IMR-90 (cell line): ENCODE measurements around the gene LCAT. TPM values are rescaled to one million over a fixed set of nuclear protein-coding genes. Genes with fewer than 3 reads are reported as not detected.

ENCODE experiments used
- ATAC-seq: fragments of 200-7000 bp; cut with Tn5 transposase; 2 replicates; pipeline ENCODE4 v1.9.1; 2020; ENCODE audit warnings: low read depth, mild to moderate bottlenecking, moderate library complexity
- BruUV-seq: library from RNA; stranded (reverse); fragments of 400-500 nt; replicated peaks from 2 replicates; lab custom pipeline; 2021; lab: Mats Ljungman, UMichigan
- CTCF ChIA-PET: fragments of 300-600 bp; formaldehyde crosslinking; extraction: SDS; loops from one replicate; lab custom pipeline; 2021; ENCODE audit warnings: antibody characterized with exemption; lab: Yijun Ruan, JAX
- POLR2A ChIA-PET: fragments of 300-600 bp; sonication (Branson Sonifier 250); formaldehyde crosslinking; loops from one replicate; lab custom pipeline; 2022; ENCODE audit warnings: antibody characterized with exemption; ENCODE audit not compliant: unreplicated experiment; lab: Charles Lee
- DNase-seq: peaks from one replicate; pipeline ENCODE4 v3.0.0; 2013
- H2AFZ ChIP-seq: replicated peaks from 2 replicates; pipeline ENCODE3; 2013; ENCODE audit warnings: low read length, mild to moderate bottlenecking; ENCODE audit not compliant: poor library complexity
- H2AK5ac ChIP-seq: 2 replicates; pipeline ENCODE4 v1.6.1; 2013; ENCODE audit warnings: low read depth, low read length, inconsistent platforms
- H2AK9ac ChIP-seq: replicated peaks from 2 replicates; pipeline ENCODE3; 2013; ENCODE audit warnings: mild to moderate bottlenecking, low read depth, low read length, moderate library complexity; ENCODE audit not compliant: poor library complexity
- H2BK120ac ChIP-seq: 2 replicates; pipeline ENCODE4 v1.6.1; 2013; ENCODE audit warnings: low read depth, low read length, inconsistent platforms
- H2BK15ac ChIP-seq: 3 replicates; pipeline ENCODE4 v1.6.1; 2013; ENCODE audit warnings: low read depth, low read length, inconsistent platforms
- H2BK20ac ChIP-seq: 2 replicates; pipeline ENCODE4 v1.6.1; 2013; ENCODE audit warnings: low read depth, mild to moderate bottlenecking, inconsistent platforms, low read length, moderate library complexity
- H2BK5ac ChIP-seq: 2 replicates; pipeline ENCODE4 v1.6.1; 2013; ENCODE audit warnings: mild to moderate bottlenecking, low read depth, low read length, inconsistent platforms; ENCODE audit not compliant: poor library complexity, severe bottlenecking
- H3K14ac ChIP-seq: replicated peaks from 2 replicates; pipeline ENCODE4 v1.6.1; 2013; ENCODE audit warnings: low read depth, low read length, inconsistent platforms
- H3K18ac ChIP-seq: 2 replicates; pipeline ENCODE4 v1.6.1; 2013; ENCODE audit warnings: low read depth, low read length, control low read depth
- H3K23ac ChIP-seq: 2 replicates; pipeline ENCODE4 v1.6.1; 2013; ENCODE audit warnings: low read depth, low read length, inconsistent platforms
- H3K27ac ChIP-seq: 2 replicates; pipeline ENCODE4 v1.5.1; 2013; ENCODE audit warnings: mild to moderate bottlenecking, control low read depth, low read length; ENCODE audit not compliant: insufficient read depth
- H3K27me3 ChIP-seq: 2 replicates; pipeline ENCODE4 v1.6.1; 2013; ENCODE audit warnings: low read length; ENCODE audit not compliant: control insufficient read depth, insufficient read depth
- H3K36me3 ChIP-seq: 2 replicates; pipeline ENCODE4 v1.6.1; 2013; ENCODE audit warnings: low read length, mixed read lengths; ENCODE audit not compliant: control insufficient read depth, insufficient read depth
- H3K4ac ChIP-seq: 2 replicates; pipeline ENCODE4 v1.6.1; 2013; ENCODE audit warnings: low read depth, low read length, inconsistent platforms
- H3K4me1 ChIP-seq: 2 replicates; pipeline ENCODE4 v1.6.1; 2013; ENCODE audit warnings: low read length, mixed read lengths; ENCODE audit not compliant: control insufficient read depth, insufficient read depth
- H3K4me2 ChIP-seq: 2 replicates; pipeline ENCODE4 v1.6.1; 2013; ENCODE audit warnings: low read depth, mild to moderate bottlenecking, control low read depth, low read length, moderate library complexity
- H3K4me3 ChIP-seq: 2 replicates; pipeline ENCODE4 v1.5.1; 2013; ENCODE audit warnings: low read depth, mild to moderate bottlenecking, control low read depth, low read length, moderate library complexity; ENCODE audit not compliant: insufficient read depth
- H3K56ac ChIP-seq: 2 replicates; pipeline ENCODE4 v1.6.1; 2013; ENCODE audit warnings: low read length, inconsistent platforms; ENCODE audit not compliant: insufficient read depth; ENCODE audit errors: extremely low read depth
- H3K79me1 ChIP-seq, 2 experiments: 2 replicates each; pipeline ENCODE4 v1.6.1; 2013; ENCODE audit warnings: low read length in 2 of 2, inconsistent platforms in 1 of 2, low read depth in 1 of 2
- H3K9ac ChIP-seq: 2 replicates; pipeline ENCODE4 v1.6.1; 2013; ENCODE audit warnings: low read depth, low read length, control low read depth
- H3K9me1 ChIP-seq: 2 replicates; pipeline ENCODE4 v1.6.1; 2013; ENCODE audit warnings: low read length, inconsistent platforms; ENCODE audit not compliant: insufficient read depth
- H3K9me3 ChIP-seq: 2 replicates; pipeline ENCODE4 v1.6.1; 2013; ENCODE audit warnings: low read length; ENCODE audit not compliant: control insufficient read depth, insufficient read depth
- H4K20me1 ChIP-seq: 2 replicates; pipeline ENCODE4 v1.6.1; 2013; ENCODE audit warnings: low read length, inconsistent platforms; ENCODE audit not compliant: insufficient read depth
- H4K5ac ChIP-seq: 2 replicates; pipeline ENCODE4 v1.6.1; 2013; ENCODE audit warnings: mild to moderate bottlenecking, low read depth, low read length, control low read depth
- H4K8ac ChIP-seq, 2 experiments: 2 replicates each; pipeline ENCODE4 v1.6.1; 2013; ENCODE audit warnings: low read depth in 2 of 2, low read length in 2 of 2, control low read depth in 1 of 2, inconsistent platforms in 1 of 2
- H4K91ac ChIP-seq: 2 replicates; pipeline ENCODE4 v1.6.1; 2013; ENCODE audit warnings: low read depth, low read length, inconsistent platforms; ENCODE audit not compliant: insufficient read depth
- BHLHE40 ChIP-seq: fragments of 150-350 bp; IDR thresholded peaks from 2 replicates; pipeline ENCODE4 v1.6.1; 2016; ENCODE audit warnings: mild to moderate bottlenecking, low read depth, low read length
- CHD1 ChIP-seq: IDR thresholded peaks from 2 replicates; pipeline ENCODE4 v1.6.1; 2012; ENCODE audit warnings: low read depth, low read length, improper control_type of control experiment
- CTCF ChIP-seq: conservative IDR thresholded peaks from 2 replicates; pipeline ENCODE4 v1.5.1; 2012; ENCODE audit warnings: mild to moderate bottlenecking, low read depth, low read length, improper control_type of control experiment
- ELK1 ChIP-seq: fragments of 150-350 bp; IDR thresholded peaks from 2 replicates; pipeline ENCODE4 v1.6.1; 2016; ENCODE audit warnings: low read depth, mild to moderate bottlenecking, low read length, moderate library complexity, borderline replicate concordance
- FOS ChIP-seq: fragments of 150-350 bp; IDR thresholded peaks from 2 replicates; pipeline ENCODE4 v1.6.1; 2016; ENCODE audit warnings: low read depth, low read length
- MAFK ChIP-seq: IDR thresholded peaks from 2 replicates; pipeline ENCODE4 v1.6.1; 2012; ENCODE audit warnings: low read depth, low read length, improper control_type of control experiment
- MAZ ChIP-seq: IDR thresholded peaks from 2 replicates; pipeline ENCODE4 v1.6.1; 2012; ENCODE audit warnings: low read depth, mild to moderate bottlenecking, low read length, improper control_type of control experiment, moderate library complexity, borderline replicate concordance
- MXI1 ChIP-seq: IDR thresholded peaks from 2 replicates; pipeline ENCODE4 v1.6.1; 2012; ENCODE audit warnings: low read depth, mild to moderate bottlenecking, low read length, moderate library complexity, borderline replicate concordance
- NFE2L2 ChIP-seq: fragments of 150-350 bp; IDR thresholded peaks from 2 replicates; pipeline ENCODE4 v1.6.1; 2016; ENCODE audit warnings: low read depth, mild to moderate bottlenecking, low read length
- POLR2A ChIP-seq: IDR thresholded peaks from 2 replicates; pipeline ENCODE4 v1.6.1; 2012; ENCODE audit warnings: mild to moderate bottlenecking, low read depth, low read length
- RAD21 ChIP-seq: IDR thresholded peaks from 2 replicates; pipeline ENCODE4 v1.6.1; 2012; ENCODE audit warnings: low read length, improper control_type of control experiment
- RCOR1 ChIP-seq: IDR thresholded peaks from 2 replicates; pipeline ENCODE4 v1.6.1; 2012; ENCODE audit warnings: mild to moderate bottlenecking, low read length, improper control_type of control experiment; ENCODE audit not compliant: insufficient replicate concordance
- RFX5 ChIP-seq: IDR thresholded peaks from 2 replicates; pipeline ENCODE4 v1.8.0; 2012; ENCODE audit warnings: low read depth, mild to moderate bottlenecking, low read length, moderate library complexity
- SMC3 ChIP-seq: fragments of 150-350 bp; IDR thresholded peaks from 2 replicates; pipeline ENCODE4 v1.6.1; 2016; ENCODE audit warnings: low read depth, mild to moderate bottlenecking, antibody characterized with exemption, low read length, moderate library complexity
- USF2 ChIP-seq: fragments of 150-350 bp; IDR thresholded peaks from 2 replicates; pipeline ENCODE4 v1.6.1; 2017; ENCODE audit warnings: mild to moderate bottlenecking, antibody characterized with exemption, low read length, low read depth
- WGBS, 2 experiments: methylation state at CpG; one replicate each; pipeline versions ENCODE4 v1.1.5 to v1.1.7; 2013; ENCODE audit warnings: missing lambda C conversion rate in 2 of 2; ENCODE audit not compliant: insufficient read length in 1 of 2; ENCODE audit errors: extremely low coverage in 2 of 2; 5-methylcytosine and 5-hydroxymethylcytosine counted together
- dilution Hi-C: fragments of 300-500 bp; cut with HindIII; formaldehyde crosslinking; loops from one replicate; pipeline ENCODE4 v1.14.3; 2018; ENCODE audit warnings: low sequenced_read_pairs; ENCODE audit not compliant: unreplicated experiment
- in situ Hi-C: fragments of 300-500 bp; cut with MboI; formaldehyde crosslinking; loops from 3 replicates; pipeline ENCODE4 v1.14.3; 2019; ENCODE audit warnings: low sequenced_read_pairs, inconsistent platforms, mixed read lengths
- intact Hi-C: fragments of 100-400 bp; cut with micrococcal nuclease; formaldehyde crosslinking; loops from 2 replicates; pipeline ENCODE4 v1.10.0; 2022
- polyA plus RNA-seq, 3 experiments: library from polyadenylated mRNA; depleted of rRNA; stranded (reverse); fragments of >200 nt; gene quantifications; 2 replicates each; pipeline ENCODE4 v1.2.3, GENCODE V29; 2012; ENCODE audit warnings: low replicate concordance in 1 of 3
- total RNA-seq: library from RNA; depleted of rRNA; stranded (reverse); fragments of >200 nt; gene quantifications from 2 replicates; pipeline ENCODE4 v1.2.3, GENCODE V29; 2012

The LCAT gene
- total and polyA plus RNA-seq, 2 of the 4 experiments (the other 2 are of a cell fraction) = 1.4 to 18.8 TPM

GRCh38 chr16:67987460-67988160 is 43.7 kb upstream of the LCAT start:
- no peaks in the 10 kb centered on the region for H3K79me1 ChIP-seq
- WGBS, 2 experiments = 50% methylated on average over 2 of the region's 11 CpGs; no CpG with 5 or more reads in 1 of the 2 experiments
- no peak overlapping the region for H3K4ac ChIP-seq
- no peak overlapping the region for H2BK15ac ChIP-seq
- BruUV-seq = no TSS peak
- no peaks in the 10 kb centered on the region for H3K9me3 ChIP-seq
- H4K8ac ChIP-seq = no peak overlapping the region
- in situ Hi-C loops (loop anchor here (10.0 kb wide), 1 partner anchor 237 kb away; no protein-coding TSS in a partner anchor), dilution Hi-C loops (no loop called here), intact Hi-C loops (no loop called here)
- no peak overlapping the region for H4K91ac ChIP-seq
- no peak overlapping the region for H2BK20ac ChIP-seq
- no peak for DNase-seq
- H3K14ac ChIP-seq = no peak overlapping the region
- H3K9me1 ChIP-seq = no peaks in the 10 kb centered on the region
- CTCF ChIA-PET = interaction anchor here (0.6 kb wide), 1 partner anchor 258 kb away, joined by 4 read pairs; the partner anchor contains the start of gene PLA2G15
- no peak overlapping the region for H3K27ac ChIP-seq
- no peak overlapping the region for H2BK5ac ChIP-seq
- no peak overlapping the region for H3K18ac ChIP-seq
- peak overlapping the region; percentile 25 for H2AK9ac ChIP-seq
- peaks cover 1% of the 10 kb centered on the region; the same call in 1 of the 2 replicates for H3K4me1 ChIP-seq
- H2AK5ac ChIP-seq = no peak overlapping the region
- POLR2A ChIA-PET = interaction anchor here (0.6 kb wide), 1 partner anchor 104 kb away, joined by 3 read pairs; no protein-coding TSS in a partner anchor
- H3K9ac ChIP-seq = no peak overlapping the region
- H3K36me3 ChIP-seq = no peaks in the 10 kb centered on the region
- no peak overlapping the region for H4K5ac ChIP-seq
- H3K56ac ChIP-seq = no peak overlapping the region
- H3K27me3 ChIP-seq = peaks cover 5% of the 10 kb centered on the region; the same call in 1 of the 2 replicates
- peak overlapping the region; percentile 34 for H2AFZ ChIP-seq
- no peak overlapping the region for H2BK120ac ChIP-seq
- no peaks in the 10 kb centered on the region for H4K20me1 ChIP-seq
- H3K23ac ChIP-seq = no peak overlapping the region
- H3K4me3 ChIP-seq = no peak overlapping the region
- ATAC-seq = no peak
- H3K4me2 ChIP-seq = no peak overlapping the region
- no peak for TF ChIP-seq NFE2L2
- no peak for TF ChIP-seq RCOR1
- no peak for TF ChIP-seq USF2
- TF ChIP-seq CTCF = no peak
- no peak for TF ChIP-seq ELK1
- no peak for TF ChIP-seq RAD21
- no peak for TF ChIP-seq BHLHE40
- no peak for TF ChIP-seq MAFK
- no peak for TF ChIP-seq MAZ
- TF ChIP-seq MXI1 = no peak
- TF ChIP-seq POLR2A = no peak
- no peak for TF ChIP-seq CHD1
- no peak for TF ChIP-seq FOS
- no peak for TF ChIP-seq SMC3
- no peak for TF ChIP-seq RFX5
